Heart left ventricle (tissue), 13 donors: ENCODE measurements around the gene SYT12.

Source experiments
- POLR2A ChIP-seq, 2 donors: fragments of 450-650 bp; IDR thresholded peaks; one replicate each; pipeline ENCODE4 v1.6.1; 2017; ENCODE audit warnings: antibody characterized with exemption in 2 of 2, mild to moderate bottlenecking in 2 of 2, moderate library complexity in 2 of 2
- TF ChIP-seq, protein P1 (sequence below), 12 donors: fragments of 200-600 bp; sonication (generic) in 4 of 12; IDR thresholded peaks; one replicate each; pipeline versions ENCODE4 v1.5.0 to v1.8.0; 2018 to 2022; ENCODE audit warnings: antibody characterized with exemption in 12 of 12, mild to moderate bottlenecking in 5 of 12
- donor health status: ischemic (EF 13 %, LVEDD 7.1; RV severe dilation, severe dysfunction).
- donor health status: DM: no; HTN: yes; CAD: no.
- donor health status: DM: no; HTN: no; CAD: no.
- donor health status: ischemic (EF 25% LVEDD 6.9; RV normal size, moderate dysfunction).
- donor health status: ischemic (EF 25% LVEDD 5.7; RV mildly dilated, moderate dysfunction).
- donor health status: ischemic (EF 35%, LVEDD 5.7; RV mildly dilated, moderate dysfunction).
- donor health status: nonischemic (EF 11% LVEDD 7.7; RV severe dilation, severe dysfunction).
- donor health status: DM: yes; HTN: yes; CAD: no.
- donor health status: PGD.
- donor health status: ischemic (EF 29% LVEDD 5.4; RV normal size, mild dysfunction).
- donor health status: nonischemic (EF 23%, LVEDD 6.1; RV moderate dilation, normal function).

GRCh38 chr11:66976925-66977324 lies 46.0 kb upstream of the SYT12 start:
- TF ChIP-seq, protein P1, sequence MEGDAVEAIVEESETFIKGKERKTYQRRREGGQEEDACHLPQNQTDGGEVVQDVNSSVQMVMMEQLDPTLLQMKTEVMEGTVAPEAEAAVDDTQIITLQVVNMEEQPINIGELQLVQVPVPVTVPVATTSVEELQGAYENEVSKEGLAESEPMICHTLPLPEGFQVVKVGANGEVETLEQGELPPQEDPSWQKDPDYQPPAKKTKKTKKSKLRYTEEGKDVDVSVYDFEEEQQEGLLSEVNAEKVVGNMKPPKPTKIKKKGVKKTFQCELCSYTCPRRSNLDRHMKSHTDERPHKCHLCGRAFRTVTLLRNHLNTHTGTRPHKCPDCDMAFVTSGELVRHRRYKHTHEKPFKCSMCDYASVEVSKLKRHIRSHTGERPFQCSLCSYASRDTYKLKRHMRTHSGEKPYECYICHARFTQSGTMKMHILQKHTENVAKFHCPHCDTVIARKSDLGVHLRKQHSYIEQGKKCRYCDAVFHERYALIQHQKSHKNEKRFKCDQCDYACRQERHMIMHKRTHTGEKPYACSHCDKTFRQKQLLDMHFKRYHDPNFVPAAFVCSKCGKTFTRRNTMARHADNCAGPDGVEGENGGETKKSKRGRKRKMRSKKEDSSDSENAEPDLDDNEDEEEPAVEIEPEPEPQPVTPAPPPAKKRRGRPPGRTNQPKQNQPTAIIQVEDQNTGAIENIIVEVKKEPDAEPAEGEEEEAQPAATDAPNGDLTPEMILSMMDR (IDR thresholded peaks at IDR 0.05): no peak
- TF ChIP-seq POLR2A (IDR thresholded peaks at IDR 0.05): no peak
